Fibroblast of lung (primary cell): ENCODE data around the gene RNF167. TPM values are rescaled to one million over a fixed set of nuclear protein-coding genes. Genes with fewer than 3 reads are reported as not detected.

Experiments
- DNase-seq, 2 donors: peaks; one replicate each; pipeline versions ENCODE4 v3.0.0 to v3.0.0-alpha.2; 2010; ENCODE audit warnings: low read depth in 2 of 2
- H2AFZ ChIP-seq: 2 replicates; pipeline ENCODE4 v1.5.1; 2012; ENCODE audit warnings: low read length, control low read depth, inconsistent platforms
- H3K27ac ChIP-seq: 2 replicates; pipeline ENCODE4 v1.5.1; 2011; ENCODE audit warnings: low read length, control low read depth; ENCODE audit not compliant: insufficient read depth
- H3K27me3 ChIP-seq: 2 replicates; pipeline ENCODE4 v1.5.1; 2011; ENCODE audit warnings: mild to moderate bottlenecking, low read length; ENCODE audit not compliant: control insufficient read depth, insufficient read depth
- H3K36me3 ChIP-seq: 2 replicates; pipeline ENCODE4 v1.5.1; 2011; ENCODE audit warnings: low read length; ENCODE audit not compliant: control insufficient read depth, insufficient read depth
- H3K4me1 ChIP-seq: 2 replicates; pipeline ENCODE4 v1.5.1; 2011; ENCODE audit warnings: low read length; ENCODE audit not compliant: control insufficient read depth, insufficient read depth; ENCODE audit errors: extremely low read depth
- H3K4me2 ChIP-seq: 2 replicates; pipeline ENCODE4 v1.5.1; 2011; ENCODE audit warnings: low read length, control low read depth; ENCODE audit not compliant: insufficient read depth; ENCODE audit errors: extremely low read depth
- H3K4me3 ChIP-seq, 4 experiments: fragments of 200-600 bp in 1 of 4; sonication (generic) in 1 of 4; replicated peaks in 1 of 4; 2 replicates each; pipeline ENCODE4 v1.5.1; 2011 to 2016; ENCODE audit warnings: low read length in 4 of 4, low read depth in 3 of 4, mild to moderate bottlenecking in 3 of 4, control low read depth in 2 of 4, inconsistent platforms in 1 of 4, mixed read lengths in 1 of 4; ENCODE audit not compliant: insufficient read depth in 1 of 4; ENCODE audit errors: control extremely low read depth in 1 of 4
- H3K79me2 ChIP-seq: 2 replicates; pipeline ENCODE4 v1.5.1; 2012; ENCODE audit warnings: mild to moderate bottlenecking, low read length, inconsistent platforms; ENCODE audit not compliant: control insufficient read depth, insufficient read depth
- H3K9ac ChIP-seq: 2 replicates; pipeline ENCODE4 v1.5.1; 2011; ENCODE audit warnings: mild to moderate bottlenecking, low read length, control low read depth; ENCODE audit not compliant: insufficient read depth
- H3K9me3 ChIP-seq: 2 replicates; pipeline ENCODE4 v1.5.1; 2012; ENCODE audit warnings: low read depth, low read length; ENCODE audit not compliant: control insufficient read depth, insufficient read depth
- H4K20me1 ChIP-seq: 2 replicates; pipeline ENCODE4 v1.5.1; 2011; ENCODE audit warnings: low read length; ENCODE audit not compliant: control insufficient read depth, insufficient read depth; ENCODE audit errors: extremely low read depth
- CTCF ChIP-seq, 2 donors: IDR thresholded peaks in 1 of 2; conservative IDR thresholded peaks in 1 of 2; 1 replicate in 1 of 2; 2 replicates in 1 of 2; pipeline ENCODE4 v1.5.1; 2011 to 2012; ENCODE audit warnings: low read length in 2 of 2, control low read depth in 1 of 2, inconsistent platforms in 1 of 2, low read depth in 1 of 2, mild to moderate bottlenecking in 1 of 2
- EZH2 ChIP-seq: IDR thresholded peaks from 2 replicates; pipeline ENCODE4 v1.5.1; 2012; ENCODE audit warnings: low read length, control low read depth, mild to moderate bottlenecking; ENCODE audit errors: missing control alignments
- polyA plus RNA-seq, 2 donors: library from polyadenylated mRNA; depleted of rRNA in 1 of 2; stranded (reverse) in 1 of 2; unstranded in 1 of 2; fragments of >200 nt; gene quantifications; 2 replicates each; pipeline ENCODE4 v1.2.1, GENCODE V29; 2011 to 2012; ENCODE audit warnings: missing spikeins in 1 of 2
- total RNA-seq: library from RNA; depleted of rRNA; stranded (reverse); fragments of >200 nt; gene quantifications from 2 replicates; pipeline ENCODE4 v1.2.1, GENCODE V29; 2014

RNF167 gene
- total and polyA plus RNA-seq, 2 donors (not counting 1 experiment from before 2014, with no cell fraction given), result 22.8 to 52.6 TPM

GRCh38 chr17:4970273-4970672 lies 30.2 kb downstream of the RNF167 start:
- no peak for TF ChIP-seq CTCF (conservative IDR thresholded peaks at IDR 0.05 in 1 of 2, IDR thresholded peaks at IDR 0.05 in 1 of 2; ENCODE audit: low read depth in 1 of 2, low read length in 2 of 2)
- no peak for TF ChIP-seq EZH2
- no peak for DNase-seq
- Histone ChIP-seq H2AFZ (no peak overlapping the region), H3K27me3 (no peaks in the 10 kb centered on the region), H3K9me3 (no peaks in the 10 kb centered on the region), H3K9ac (no peak overlapping the region), H3K4me2 (no peak overlapping the region), H3K4me3 (peak overlapping the region in 1 of 4 experiments; percentile 87), H3K36me3 (peaks cover 13% of the 10 kb centered on the region), H3K27ac (peak overlapping the region; percentile 97), H3K4me1 (peaks cover 19% of the 10 kb centered on the region), H4K20me1 (no peaks in the 10 kb centered on the region), H3K79me2 (peaks cover 13% of the 10 kb centered on the region)

- TF ChIP-seq EZH2 (no peak), CTCF (conservative IDR thresholded peaks at IDR 0.05 in 1 of 2, IDR thresholded peaks at IDR 0.05 in 1 of 2; ENCODE audit: low read depth in 1 of 2, low read length in 2 of 2) (no peak)
- DNase-seq, result no peak
- no peak overlapping the region for H3K4me2 ChIP-seq
- H2AFZ ChIP-seq, result no peak overlapping the region
- H3K9me3 ChIP-seq, result no peaks in the 10 kb centered on the region
- H3K36me3 ChIP-seq, result peaks cover 12% of the 10 kb centered on the region
- no peaks in the 10 kb centered on the region for H3K27me3 ChIP-seq
- no peak overlapping the region for H3K27ac ChIP-seq
- peaks cover 14% of the 10 kb centered on the region for H3K4me1 ChIP-seq
- no peak overlapping the region for H3K9ac ChIP-seq
- H3K4me3 ChIP-seq, result no peak overlapping the region
- H4K20me1 ChIP-seq, result no peaks in the 10 kb centered on the region
- peaks cover 6% of the 10 kb centered on the region for H3K79me2 ChIP-seq
Observed at GRCh38 chr17:4971826-4972225, 31.8 kb downstream of the RNF167 start.

GRCh38 chr17:4972322-4972721 lies 32.3 kb downstream of the RNF167 start:
- Histone ChIP-seq H2AFZ (no peak overlapping the region), H3K27me3 (no peaks in the 10 kb centered on the region), H3K4me2 (no peak overlapping the region), H3K79me2 (peaks cover 6% of the 10 kb centered on the region), H4K20me1 (no peaks in the 10 kb centered on the region), H3K27ac (no peak overlapping the region), H3K4me3 (no peak overlapping the region), H3K9me3 (no peaks in the 10 kb centered on the region), H3K9ac (no peak overlapping the region), H3K36me3 (peaks cover 14% of the 10 kb centered on the region), H3K4me1 (peaks cover 14% of the 10 kb centered on the region)
- TF ChIP-seq EZH2, result no peak
- TF ChIP-seq CTCF (conservative IDR thresholded peaks at IDR 0.05 in 1 of 2, IDR thresholded peaks at IDR 0.05 in 1 of 2; ENCODE audit: low read depth in 1 of 2, low read length in 2 of 2), result no peak
- no peak for DNase-seq
